NCI-H2171 treated with DMSO at 0.1 percent for 48 hours (cell line): ENCODE results near the gene LYSMD1.
"Not testable (repeated sequence)": the region's sequence is repeated elsewhere in the genome, so short reads cannot be mapped to it uniquely, and the experiment has no call there.

ENCODE experiments used
- DNase-seq: peaks from one replicate; lab custom pipeline; 2025; lab: John Stamatoyannopoulos, UW

LYSMD1 gene

DNA sequence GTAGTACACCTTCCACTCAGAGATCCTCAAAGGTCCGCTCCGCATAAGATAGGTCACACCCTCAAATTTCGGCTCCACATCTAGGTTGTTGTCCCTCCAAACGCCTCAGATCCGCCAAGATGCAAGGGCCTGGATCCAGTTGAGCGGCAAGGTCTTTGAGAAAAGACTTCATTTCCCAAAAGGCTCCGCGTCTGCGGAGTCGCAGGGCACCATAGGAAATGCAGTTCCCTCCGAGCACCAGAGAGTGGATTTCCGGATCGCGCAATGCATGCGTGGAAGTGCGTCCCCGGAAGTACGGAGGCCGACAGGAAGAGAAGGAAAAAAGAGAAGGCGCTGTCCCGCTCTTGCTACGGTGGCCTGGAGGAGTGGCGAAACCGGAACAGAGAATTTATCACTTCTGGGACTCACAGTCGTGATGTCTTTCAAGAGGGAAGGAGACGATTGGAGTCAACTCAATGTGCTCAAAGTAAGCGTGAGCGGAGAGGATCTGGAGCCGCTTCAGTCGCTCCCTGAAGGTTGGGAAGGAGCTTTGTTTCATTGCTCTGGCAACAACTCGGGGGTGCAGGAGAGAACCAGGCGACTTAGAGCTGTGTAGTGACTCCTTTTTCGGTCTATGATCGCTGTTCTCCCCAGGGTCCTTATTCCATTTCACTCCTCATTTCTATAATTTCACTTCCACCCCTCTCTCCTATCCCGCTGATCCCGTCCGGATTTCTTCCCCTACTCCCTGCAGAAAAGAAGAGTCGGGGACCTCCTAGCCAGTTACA, at the start of gene LYSMD1, which contains the start of gene SCNM1:
TSS of gene LYSMD1 (minus strand) at position 165 of the 767 bp plus-strand sequence. CDS start 644 bp downstream, outside the sequence.
TSS of gene SCNM1 (plus strand) at position 407 of the 767 bp plus-strand sequence. CDS start at position 416, 9 bp downstream.
- peak; percentile 99 for DNase-seq

DNA sequence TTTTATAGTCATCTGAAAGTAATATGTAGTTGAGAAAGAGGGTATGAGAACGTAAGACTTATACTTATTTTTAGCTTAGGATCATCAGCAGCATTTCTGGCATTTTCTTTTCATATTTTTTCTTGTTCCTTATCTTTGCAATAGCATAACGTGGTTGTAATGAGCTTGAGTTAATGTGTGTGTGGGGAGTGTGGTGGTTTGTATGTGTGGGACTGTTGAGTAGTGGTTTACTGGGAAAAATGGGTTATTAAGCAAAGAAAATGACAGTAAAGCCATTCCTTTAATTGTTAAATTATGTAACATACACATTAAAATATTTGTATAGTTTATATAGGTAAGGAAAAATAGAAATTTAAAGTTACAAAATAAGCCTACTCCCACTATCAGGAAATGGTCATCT, 47.9 kb upstream of the LYSMD1 start:
- DNase-seq = no peak

GRCh38 chr1:151211972-151212705, 46.4 kb upstream of the LYSMD1 start:
- no peak for DNase-seq

GRCh38 chr1:151210830-151211229, 45.1 kb upstream of the LYSMD1 start:
- no peak for DNase-seq

- not testable (repeated sequence) for DNase-seq
Measured at GRCh38 chr1:151205381-151205965, 39.8 kb upstream of the LYSMD1 start.

GRCh38 chr1:151199873-151200581, 34.3 kb upstream of the LYSMD1 start:
- DNase-seq = no peak

GRCh38 chr1:151198254-151199127, 32.8 kb upstream of the LYSMD1 start, which contains the start of gene PIP5K1A:
Gene PIP5K1A (plus strand): TSS chr1:151198552. CDS start chr1:151198997, 445 bp downstream.
- peak; percentile 98 for DNase-seq

GRCh38 chr1:151197863-151198253, 32.2 kb upstream of the LYSMD1 start:
- DNase-seq = no peak

GRCh38 chr1:151196292-151196800, 30.6 kb upstream of the LYSMD1 start:
- DNase-seq = peak; percentile 94

DNA sequence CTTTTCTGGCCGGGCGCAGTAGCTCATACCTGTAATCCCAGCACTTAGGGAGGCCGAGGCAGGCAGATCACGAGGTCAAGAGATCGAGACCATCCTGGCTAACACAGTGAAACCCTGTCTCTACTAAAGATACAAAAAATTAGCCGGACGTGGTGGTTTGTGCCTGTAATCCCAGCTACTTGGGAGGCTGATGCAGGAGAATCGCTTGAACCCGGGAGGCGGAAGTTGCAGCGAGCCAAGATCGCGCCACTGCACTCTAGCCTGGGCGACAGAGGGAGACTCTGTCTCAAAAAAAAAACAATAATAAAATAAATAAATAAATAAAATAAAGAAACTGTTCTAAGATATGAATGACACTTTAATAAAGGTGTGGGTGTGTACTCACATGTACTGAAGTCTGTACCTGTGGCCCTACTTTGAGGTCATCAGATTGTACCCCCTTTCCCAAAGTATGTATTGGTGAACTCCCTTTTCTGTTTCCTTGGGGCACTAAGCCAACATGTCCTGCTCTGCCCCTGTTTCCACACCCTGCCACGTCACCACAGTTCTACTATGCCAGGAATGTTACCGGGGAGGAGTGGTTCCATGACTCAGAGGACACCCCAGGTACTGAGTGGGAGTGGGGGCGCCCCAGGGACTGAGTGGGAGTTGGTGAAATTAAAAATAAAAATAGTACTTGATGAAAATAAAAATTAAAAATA, 29.3 kb upstream of the LYSMD1 start:
- not testable (repeated sequence) for DNase-seq

- no peak for DNase-seq
Measured at GRCh38 chr1:151193856-151194255, 28.2 kb upstream of the LYSMD1 start.

- DNase-seq = no peak
Measured at GRCh38 chr1:151193304-151193703, 27.6 kb upstream of the LYSMD1 start.

- no peak for DNase-seq
Measured at GRCh38 chr1:151192047-151192446, 26.3 kb upstream of the LYSMD1 start.

DNA sequence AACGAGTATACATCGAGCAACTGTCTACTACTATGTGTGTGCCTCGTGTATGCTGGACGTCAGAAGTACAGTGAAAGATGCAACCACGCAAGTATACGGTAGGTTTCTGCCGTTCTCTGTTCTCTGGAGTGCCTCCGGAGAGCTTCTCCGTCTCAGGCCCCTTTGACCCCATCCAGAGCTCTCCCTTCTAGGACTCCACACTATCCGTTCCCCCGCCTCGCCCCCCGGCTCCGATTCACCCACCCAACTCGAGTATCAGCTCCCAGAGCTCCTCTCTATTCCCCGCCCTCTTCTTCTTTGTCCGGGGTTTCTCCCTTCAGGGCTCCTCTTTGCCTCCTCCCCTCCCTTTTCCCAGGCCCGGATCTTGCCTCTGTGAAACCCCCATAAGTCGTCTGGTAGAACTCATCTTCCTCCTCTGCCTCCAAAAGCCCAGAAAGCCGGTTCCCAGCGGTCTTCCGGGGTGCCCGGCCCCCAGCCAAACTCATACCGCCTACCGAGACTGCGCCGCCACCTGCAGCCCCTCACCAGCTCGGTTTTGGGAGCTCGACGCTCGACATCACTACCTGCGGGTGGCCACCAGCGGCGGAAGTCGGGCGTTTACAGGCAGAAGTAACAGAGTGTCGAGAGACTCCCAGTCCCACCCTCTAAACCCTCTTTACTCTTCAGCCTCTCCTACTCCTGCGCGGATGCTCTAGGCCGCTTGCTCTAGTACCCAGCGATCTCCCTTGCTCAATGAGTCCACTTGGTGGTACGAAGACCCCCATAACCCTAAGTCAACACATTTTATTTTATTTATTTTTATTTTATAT, 24.1 kb upstream of the LYSMD1 start, which contains the start of gene VPS72:
TSS of gene VPS72 (minus strand) at position 561 of the 809 bp plus-strand sequence. CDS start at position 485, 76 bp downstream.
- DNase-seq = peak; percentile 96

DNA sequence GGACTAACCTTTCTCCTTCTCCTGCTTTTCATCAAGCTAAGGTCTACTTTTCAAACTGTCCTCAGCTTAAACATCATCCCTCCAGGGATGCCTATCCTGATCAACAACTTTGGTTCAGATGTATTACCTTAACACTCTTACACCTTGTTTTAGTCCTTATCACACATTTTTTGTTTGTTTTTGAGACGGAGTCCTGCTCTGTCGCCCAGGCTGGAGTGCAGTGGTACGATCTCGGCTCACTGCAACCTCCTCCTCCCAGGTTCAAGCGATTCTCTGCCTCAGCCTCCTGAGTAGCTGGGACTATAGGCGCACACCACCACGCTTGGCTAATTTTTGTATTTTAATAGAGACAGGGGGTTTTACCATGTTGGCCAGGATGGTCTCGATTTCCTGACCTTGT, 23.0 kb upstream of the LYSMD1 start:
- not testable (repeated sequence) for DNase-seq

DNA sequence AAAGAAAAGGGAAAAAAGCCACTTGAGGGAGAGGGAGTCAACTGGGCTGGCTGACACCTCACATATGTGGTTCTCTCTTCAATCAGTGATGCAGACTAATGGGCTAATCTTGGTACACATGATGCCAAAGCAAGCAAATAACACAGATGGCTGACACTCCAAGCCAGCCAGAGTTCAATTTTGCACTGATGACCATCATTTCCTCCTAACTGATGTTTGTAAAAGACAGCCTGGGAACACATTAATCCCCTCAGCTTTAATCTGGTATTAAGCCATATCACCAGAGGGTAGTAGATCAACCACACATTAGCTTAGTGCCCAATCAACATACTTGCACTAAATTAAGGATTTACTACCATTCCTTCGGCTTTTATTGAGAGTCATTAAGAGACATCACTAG, 21.5 kb upstream of the LYSMD1 start:
- DNase-seq = peak; percentile 32

GRCh38 chr1:151184211-151184610, 18.5 kb upstream of the LYSMD1 start:
- DNase-seq = no peak

DNA sequence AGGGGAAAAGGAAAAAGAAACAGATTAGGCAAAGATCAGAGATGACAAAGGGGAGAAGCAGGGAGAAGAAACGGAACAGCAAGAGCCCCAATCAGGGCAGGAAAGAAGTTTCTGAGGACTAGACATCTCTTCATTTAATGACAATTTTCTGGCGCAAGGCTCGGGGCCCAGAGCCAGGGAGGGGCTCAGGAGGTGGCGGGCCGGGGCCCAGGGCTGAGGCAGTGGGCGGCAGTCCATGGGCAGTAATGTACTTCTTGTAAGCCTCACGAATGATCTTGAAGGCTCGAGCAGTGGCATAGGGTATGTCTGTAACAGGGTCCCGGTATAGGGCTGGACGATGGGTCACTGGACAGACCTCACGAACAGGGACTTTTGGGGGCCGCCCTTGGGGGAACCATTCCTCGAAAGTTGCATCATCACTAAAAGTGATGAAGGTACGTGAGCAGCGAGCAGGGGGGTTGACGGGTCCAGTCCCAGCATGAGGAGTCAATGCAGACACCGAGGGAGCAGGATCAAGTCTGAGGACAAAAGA, 10.9 kb upstream of the LYSMD1 start:
- DNase-seq = no peak

GRCh38 chr1:151175863-151176262, 10.2 kb upstream of the LYSMD1 start, which contains the start of gene TMOD4:
Gene TMOD4 (minus strand): TSS chr1:151175981. CDS start chr1:151174875, 1,106 bp downstream.
- peak; percentile 7 for DNase-seq
